ENCODE data around the gene CDK6. TPM values are rescaled to one million over a fixed set of nuclear protein-coding genes. Genes with fewer than 3 reads are reported as not detected.

The CDK6 gene
- total and polyA plus RNA-seq, 2 of the 8 experiments (the other 6 are each of a cell fraction or from before 2014, with no cell fraction given), result 5.9 to 18.9 TPM

- Histone ChIP-seq H4K91ac (replicated peaks; ENCODE audit: insufficient read length, low read length) (no peak overlapping the region), H2AFZ (ENCODE audit: low read length) (no peak overlapping the region), H3K4me3 (ENCODE audit: extremely low read depth in 1 of 4, insufficient read depth in 2 of 4, low read depth in 3 of 4, low read length in 4 of 4) (no peak overlapping the region), H3K27me3 (replicated peaks in 1 of 4; ENCODE audit: control insufficient read depth in 3 of 4, extremely low read depth in 1 of 4, insufficient read depth in 3 of 4, low read length in 3 of 4) (peaks cover 2 to 14% (median 8%) of the 10 kb centered on the region in 4 experiments; a peak in 6 of 7 replicates), H3K9ac (replicated peaks in 1 of 4; ENCODE audit: extremely low read depth in 1 of 4, low read depth in 3 of 4, low read length in 3 of 4) (no peak overlapping the region), H3K4me2 (ENCODE audit: insufficient read depth in 1 of 2, low read depth in 2 of 2, low read length in 2 of 2) (no peak overlapping the region), H4K20me1 (replicated peaks in 1 of 2; ENCODE audit: control insufficient read depth in 1 of 2, insufficient read depth in 2 of 2, low read length in 2 of 2) (no peaks in the 10 kb centered on the region), H3K36me3 (ENCODE audit: control insufficient read depth in 2 of 4, insufficient read depth in 4 of 4, low read length in 3 of 4) (no peaks in the 10 kb centered on the region), H3K4ac (replicated peaks; ENCODE audit: insufficient read length, low read depth, low read length) (no peak overlapping the region), H2BK5ac (ENCODE audit: low read depth, low read length) (no peak overlapping the region), H2BK15ac (ENCODE audit: low read length) (no peak overlapping the region), H2AK5ac (ENCODE audit: low read depth, low read length) (no peak overlapping the region), H3K18ac (ENCODE audit: extremely low read depth, low read length) (no peak overlapping the region), H4K5ac (ENCODE audit: insufficient read length, low read depth, low read length) (no peak overlapping the region), H3K27ac (ENCODE audit: low read depth, low read length) (no peak overlapping the region), H2BK120ac (replicated peaks; ENCODE audit: low read depth, low read length) (no peak overlapping the region), H3K4me1 (replicated peaks in 1 of 4; ENCODE audit: control insufficient read depth in 3 of 4, insufficient read depth in 4 of 4, low read length in 3 of 4) (no peaks in the 10 kb centered on the region), H4K8ac (ENCODE audit: extremely low read depth, insufficient read depth, low read length) (no peak overlapping the region), H3K79me1 (ENCODE audit: low read depth, low read length) (no peaks in the 10 kb centered on the region; the same call in 1 of the 2 replicates), H3K23ac (ENCODE audit: insufficient read length) (no peak overlapping the region), H3K79me2 (ENCODE audit: control insufficient read depth in 1 of 2, insufficient read depth in 2 of 2, low read length in 2 of 2) (no peaks in the 10 kb centered on the region; a peak in 1 of 4 replicates), H3K23me2 (ENCODE audit: low read depth, low read length) (peaks cover 3% of the 10 kb centered on the region; the same call in 1 of the 2 replicates), H3K9me3 (ENCODE audit: insufficient read depth in 2 of 2, low read depth in 1 of 2, low read length in 1 of 2) (no peaks in the 10 kb centered on the region), H2BK20ac (ENCODE audit: low read length) (no peak overlapping the region), H3K56ac (replicated peaks; ENCODE audit: insufficient read length, low read depth, low read length) (no peak overlapping the region), H3K14ac (ENCODE audit: insufficient read length) (no peak overlapping the region), H2BK12ac (ENCODE audit: low read depth, low read length) (no peak overlapping the region)
- WGBS, 2 experiments (ENCODE audit: extremely low coverage in 1 of 2, insufficient coverage in 1 of 2, insufficient read length in 1 of 2, insufficient replicate concordance in 2 of 2, low coverage in 1 of 2, low lambda C conversion rate in 2 of 2, missing lambda C conversion rate in 1 of 2), result 96% methylated on average over 3 of the region's 3 CpGs; no CpG with 5 or more reads in 1 of the 2 experiments
- ChIA-PET CTCF (ENCODE audit: partially characterized antibody) (interaction anchor here (1.8 to 7.6 kb wide), 3 partner anchors 11 to 66 kb away, joined by 4 to 84 read pairs (median 8); partner anchors contain the start of gene RBM48), POLR2A (ENCODE audit: partially characterized antibody) (no interaction called here)
- DNase-seq (ENCODE audit: low read depth in 1 of 2, low spot score in 2 of 2), result no peak
- FAIRE-seq, result no peak
- TF ChIP-seq POLR2AphosphoS5 (IDR thresholded peaks at IDR 0.05; ENCODE audit: low read depth, low read length) (no peak), RBBP5 (IDR thresholded peaks at IDR 0.05; ENCODE audit: borderline replicate concordance, low read depth, low read length) (no peak), POU5F1 (IDR thresholded peaks at IDR 0.05; ENCODE audit: low read depth, low read length) (no peak), HDAC2 (IDR thresholded peaks at IDR 0.05; ENCODE audit: borderline replicate concordance in 1 of 2, low read depth in 2 of 2, low read length in 2 of 2) (no peak), TAF1 (IDR thresholded peaks at IDR 0.05; ENCODE audit: low read depth, low read length) (no peak), FOSL1 (IDR thresholded peaks at IDR 0.05; ENCODE audit: insufficient read depth, low read depth, low read length) (no peak), CHD2 (IDR thresholded peaks at IDR 0.05; ENCODE audit: low read length) (no peak), ZNF274 (IDR thresholded peaks at IDR 0.05; ENCODE audit: borderline replicate concordance, extremely low read depth, low read length) (no peak), SIN3A (conservative IDR thresholded peaks at IDR 0.05 in 1 of 2, IDR thresholded peaks at IDR 0.05 in 1 of 2; ENCODE audit: low read depth in 1 of 2, low read length in 2 of 2) (no peak), RNF2 (IDR thresholded peaks at IDR 0.05; ENCODE audit: borderline replicate concordance, low read depth, low read length, missing control alignments, poor library complexity, severe bottlenecking) (no peak), JUN (IDR thresholded peaks at IDR 0.05; ENCODE audit: low read depth, low read length) (no peak)
Measured at GRCh38 chr7:92594746-92595145, 241.6 kb downstream of the CDK6 start.

All from H1 (cell line).